Breast epithelium (tissue), 4 donors: ENCODE results near the gene BCAS1. TPM values are rescaled to one million over a fixed set of nuclear protein-coding genes. Genes with fewer than 3 reads are reported as not detected.

Source experiments
- DNase-seq, 2 donors: peaks; one replicate each; pipeline ENCODE4 v3.0.0-alpha.2; 2019; ENCODE audit warnings: low spot score in 2 of 2
- H3K27ac ChIP-seq, 2 donors: fragments of 200-600 bp; sonication (generic) in 1 of 2; one replicate each; pipeline ENCODE4 v1.5.1; 2016 to 2019; ENCODE audit warnings: mild to moderate bottlenecking in 1 of 2
- H3K27me3 ChIP-seq, 2 donors: fragments of 200-600 bp; sonication (generic) in 1 of 2; one replicate each; pipeline versions ENCODE4 v1.5.1 to v1.6.0; 2017 to 2019; ENCODE audit warnings: control low read depth in 1 of 2, mild to moderate bottlenecking in 1 of 2
- H3K36me3 ChIP-seq: fragments of 200-600 bp; one replicate; pipeline ENCODE4 v1.5.1; 2019
- H3K4me1 ChIP-seq, 2 donors: fragments of 200-600 bp; sonication (generic); one replicate each; pipeline ENCODE4 v1.5.1; 2016 to 2019; ENCODE audit warnings: control low read depth in 1 of 2
- H3K4me3 ChIP-seq, 3 donors: fragments of 200-600 bp; sonication (generic); 1 replicate in 2 of 3; 2 replicates in 1 of 3; pipeline ENCODE4 v1.5.1; 2016 to 2019; ENCODE audit warnings: mild to moderate bottlenecking in 3 of 3, moderate library complexity in 2 of 3
- H3K9me3 ChIP-seq, 2 donors: fragments of 200-600 bp; sonication (generic) in 1 of 2; one replicate each; pipeline ENCODE4 v1.5.1; 2016 to 2019; ENCODE audit warnings: control low read depth in 1 of 2
- CTCF ChIP-seq, 3 donors: fragments of 450-650 bp; IDR thresholded peaks; one replicate each; pipeline ENCODE4 v1.5.1; 2016 to 2017; ENCODE audit warnings: antibody characterized with exemption in 3 of 3, mild to moderate bottlenecking in 3 of 3, moderate library complexity in 3 of 3
- POLR2A ChIP-seq: fragments of 450-650 bp; IDR thresholded peaks from one replicate; pipeline ENCODE4 v1.6.1; 2016; ENCODE audit warnings: antibody characterized with exemption, mild to moderate bottlenecking, moderate library complexity
- POLR2AphosphoS5 ChIP-seq, 3 donors: sonication (generic); formaldehyde crosslinking; IDR thresholded peaks; one replicate each; pipeline ENCODE4 v1.6.1; 2017; ENCODE audit warnings: antibody characterized with exemption in 3 of 3
- intact Hi-C: fragments of 100-400 bp; cut with DNase I; formaldehyde crosslinking; loops from one replicate; pipeline ENCODE4 v1.15.1; 2023; ENCODE audit warnings: low total_unique reads
- total RNA-seq, 3 donors: library from RNA; depleted of rRNA; stranded (reverse); fragments of >200 nt; gene quantifications; one replicate each; pipeline ENCODE4 v1.1.0, GENCODE V29; 2016

The BCAS1 gene
- total RNA-seq, 3 donors from 2014 or later, result 0.98 to 3.1 TPM; not detected in 1

- intact Hi-C loops, result no loop called here
- H3K27me3 ChIP-seq, result no peaks in the 10 kb centered on the region
- no peaks in the 10 kb centered on the region for H3K36me3 ChIP-seq
- no peak overlapping the region for H3K27ac ChIP-seq
- no peak overlapping the region for H3K4me3 ChIP-seq
- no peak for DNase-seq
- no peak for TF ChIP-seq CTCF (IDR thresholded peaks at IDR 0.05)
- no peak for TF ChIP-seq POLR2A
- no peak for TF ChIP-seq POLR2AphosphoS5 (IDR thresholded peaks at IDR 0.05)
- H3K9me3 ChIP-seq, result no peaks in the 10 kb centered on the region
- H3K4me1 ChIP-seq, result no peaks in the 10 kb centered on the region
Measured at GRCh38 chr20:53990768-53991450, 79.5 kb downstream of the BCAS1 start.

- intact Hi-C loops, result no loop called here
- Histone ChIP-seq H3K36me3 (no peaks in the 10 kb centered on the region), H3K4me3 (no peak overlapping the region), H3K27ac (no peak overlapping the region), H3K9me3 (no peaks in the 10 kb centered on the region), H3K4me1 (no peaks in the 10 kb centered on the region), H3K27me3 (no peaks in the 10 kb centered on the region)
- no peak for DNase-seq
- TF ChIP-seq POLR2AphosphoS5 (IDR thresholded peaks at IDR 0.05) (no peak), CTCF (IDR thresholded peaks at IDR 0.05) (no peak), POLR2A (no peak)
Measured at GRCh38 chr20:53990003-53990402, 80.4 kb downstream of the BCAS1 start.

- Histone ChIP-seq H3K4me3 (no peak overlapping the region), H3K4me1 (no peaks in the 10 kb centered on the region), H3K27ac (no peak overlapping the region), H3K36me3 (no peaks in the 10 kb centered on the region), H3K9me3 (no peaks in the 10 kb centered on the region), H3K27me3 (no peaks in the 10 kb centered on the region)
- TF ChIP-seq CTCF (IDR thresholded peaks at IDR 0.05), result no peak
- no peak for TF ChIP-seq POLR2AphosphoS5 (IDR thresholded peaks at IDR 0.05)
- no peak for TF ChIP-seq POLR2A
- DNase-seq, result no peak
- intact Hi-C loops, result no loop called here
Measured at GRCh38 chr20:53989401-53989800, 81.0 kb downstream of the BCAS1 start.

GRCh38 chr20:53986037-53986650 lies 84.2 kb downstream of the BCAS1 start:
- no peaks in the 10 kb centered on the region for H3K27me3 ChIP-seq
- no peaks in the 10 kb centered on the region for H3K36me3 ChIP-seq
- H3K4me1 ChIP-seq, result no peaks in the 10 kb centered on the region
- no peak overlapping the region for H3K4me3 ChIP-seq
- DNase-seq, result no peak
- TF ChIP-seq POLR2A (no peak), POLR2AphosphoS5 (IDR thresholded peaks at IDR 0.05) (no peak), CTCF (IDR thresholded peaks at IDR 0.05) (no peak)
- H3K9me3 ChIP-seq, result no peaks in the 10 kb centered on the region
- H3K27ac ChIP-seq, result no peak overlapping the region
- intact Hi-C loops, result no loop called here

- no peaks in the 10 kb centered on the region for H3K36me3 ChIP-seq
- no peak for DNase-seq
- H3K4me1 ChIP-seq, result no peaks in the 10 kb centered on the region
- no peak for TF ChIP-seq POLR2AphosphoS5 (IDR thresholded peaks at IDR 0.05)
- TF ChIP-seq CTCF (IDR thresholded peaks at IDR 0.05), result no peak
- TF ChIP-seq POLR2A, result no peak
- H3K9me3 ChIP-seq, result no peaks in the 10 kb centered on the region
- no peak overlapping the region for H3K4me3 ChIP-seq
- H3K27ac ChIP-seq, result peak overlapping the region in 1 of 2 donors; percentile 77
- no peaks in the 10 kb centered on the region for H3K27me3 ChIP-seq
- intact Hi-C loops, result no loop called here
Measured at GRCh38 chr20:53985150-53985518, 85.3 kb downstream of the BCAS1 start.
